Measurements from ENCODE around the gene LCE7A.

The LCE7A gene

DNA sequence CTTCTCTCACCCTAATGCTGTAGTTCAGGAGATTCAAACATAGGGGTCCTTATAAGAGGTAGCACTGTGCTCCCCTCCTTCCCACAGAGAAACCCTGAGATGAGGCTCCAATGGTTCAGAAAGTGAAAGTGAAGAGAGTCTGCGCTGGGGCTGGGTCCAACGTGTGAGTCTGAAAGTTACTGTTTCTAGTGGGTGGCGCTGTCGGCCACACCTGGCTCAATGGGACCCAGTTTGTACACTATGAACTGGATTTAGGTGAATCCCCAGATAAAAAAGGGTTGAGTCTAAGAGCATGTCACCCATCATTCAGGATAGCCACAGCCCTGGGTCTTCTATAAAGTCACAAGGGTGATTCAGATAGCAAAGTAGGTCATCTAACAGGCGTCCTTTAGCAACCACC lies 21.1 kb downstream of the LCE7A start:
- TF ChIP-seq REST (IDR thresholded peaks at IDR 0.05; ENCODE audit: insufficient read depth in 1 of 2, low read depth in 2 of 2, low read length in 2 of 2), result no peak
- no peak for TF ChIP-seq POLR2AphosphoS5 (IDR thresholded peaks at IDR 0.05; ENCODE audit: low read depth, low read length)
- TF ChIP-seq SIN3A (IDR thresholded peaks at IDR 0.05; ENCODE audit: borderline replicate concordance, insufficient read depth, low read length), result no peak
- no peak for TF ChIP-seq TAF1 (IDR thresholded peaks at IDR 0.05; ENCODE audit: borderline replicate concordance, insufficient read depth, low read length)
- TF ChIP-seq FOXP2 (optimal IDR thresholded peaks at IDR 0.05; ENCODE audit: borderline replicate concordance, extremely low read depth, extremely low read length, insufficient read depth), result no peak

GRCh38 chr1:152884085-152884484 lies 24.3 kb downstream of the LCE7A start:
- TF ChIP-seq FOXP2 (optimal IDR thresholded peaks at IDR 0.05; ENCODE audit: borderline replicate concordance, extremely low read depth, extremely low read length, insufficient read depth) (no peak), SIN3A (IDR thresholded peaks at IDR 0.05; ENCODE audit: borderline replicate concordance, insufficient read depth, low read length) (no peak), REST (IDR thresholded peaks at IDR 0.05; ENCODE audit: insufficient read depth in 1 of 2, low read depth in 2 of 2, low read length in 2 of 2) (no peak), TAF1 (IDR thresholded peaks at IDR 0.05; ENCODE audit: borderline replicate concordance, insufficient read depth, low read length) (no peak)

- TF ChIP-seq SIN3A (IDR thresholded peaks at IDR 0.05; ENCODE audit: borderline replicate concordance, insufficient read depth, low read length) (no peak), TAF1 (IDR thresholded peaks at IDR 0.05; ENCODE audit: borderline replicate concordance, insufficient read depth, low read length) (no peak), POLR2AphosphoS5 (IDR thresholded peaks at IDR 0.05; ENCODE audit: low read depth, low read length) (no peak), FOXP2 (optimal IDR thresholded peaks at IDR 0.05; ENCODE audit: borderline replicate concordance, extremely low read depth, extremely low read length, insufficient read depth) (no peak), REST (IDR thresholded peaks at IDR 0.05; ENCODE audit: insufficient read depth in 1 of 2, low read depth in 2 of 2, low read length in 2 of 2) (no peak)
Measured at GRCh38 chr1:152884506-152884905, 24.7 kb downstream of the LCE7A start.

DNA sequence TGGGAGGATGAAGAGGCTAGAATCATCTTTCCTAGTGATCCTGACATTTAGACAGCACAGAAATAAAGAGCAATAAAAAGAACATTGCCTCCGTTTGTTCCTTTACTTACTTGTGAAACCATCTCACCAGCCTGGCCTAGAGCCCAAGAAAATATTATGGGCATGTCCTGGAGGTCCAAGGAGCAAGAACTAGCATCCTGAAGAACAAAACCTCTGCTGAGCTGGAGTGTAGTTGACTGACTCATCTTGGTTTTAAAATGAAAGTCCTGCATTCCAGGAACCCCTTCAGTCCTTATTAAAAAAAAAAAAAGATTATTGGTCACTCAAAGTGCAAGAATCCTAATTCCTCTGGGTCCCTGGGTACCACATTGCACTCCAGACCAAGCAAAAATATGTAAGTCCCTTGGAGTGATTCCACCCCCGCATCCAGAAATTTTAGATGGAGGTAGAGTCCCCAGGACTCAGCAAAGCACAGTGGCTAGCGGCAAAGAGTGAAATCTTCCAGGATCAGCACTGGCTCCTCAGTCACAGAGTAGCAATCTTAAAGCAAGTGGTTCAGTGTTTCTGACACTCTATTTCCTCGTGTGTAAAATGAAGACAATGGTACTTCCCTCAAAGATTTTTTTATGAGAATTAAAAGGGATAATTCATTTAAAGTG lies 25.3 kb downstream of the LCE7A start:
- TF ChIP-seq REST (IDR thresholded peaks at IDR 0.05; ENCODE audit: insufficient read depth in 1 of 2, low read depth in 2 of 2, low read length in 2 of 2) (no peak), SIN3A (IDR thresholded peaks at IDR 0.05; ENCODE audit: borderline replicate concordance, insufficient read depth, low read length) (no peak), TAF1 (IDR thresholded peaks at IDR 0.05; ENCODE audit: borderline replicate concordance, insufficient read depth, low read length) (no peak), FOXP2 (optimal IDR thresholded peaks at IDR 0.05; ENCODE audit: borderline replicate concordance, extremely low read depth, extremely low read length, insufficient read depth) (no peak), POLR2AphosphoS5 (IDR thresholded peaks at IDR 0.05; ENCODE audit: low read depth, low read length) (no peak)
